ENCODE measurements around the gene LOXHD1.

GRCh38 chr18:46462523-46462922 lies 194.5 kb downstream of the LOXHD1 start:
- no peak for TF ChIP-seq HDGF (IDR thresholded peaks at IDR 0.05; ENCODE audit: borderline replicate concordance)
- no peak for TF ChIP-seq ELF4 (IDR thresholded peaks at IDR 0.05)
- no peak for TF ChIP-seq BHLHE40 (IDR thresholded peaks at IDR 0.05; ENCODE audit: borderline replicate concordance)
- no peak for TF ChIP-seq LEF1 (IDR thresholded peaks at IDR 0.05; ENCODE audit: borderline replicate concordance)
- no peak for TF ChIP-seq FOXA1 (IDR thresholded peaks at IDR 0.05)
- TF ChIP-seq FOXM1 (IDR thresholded peaks at IDR 0.05; ENCODE audit: borderline replicate concordance): no peak
- TF ChIP-seq SP1 (IDR thresholded peaks at IDR 0.05): no peak
- TF ChIP-seq L3MBTL2 (conservative IDR thresholded peaks at IDR 0.05): no peak

All from HEK293T (cell line).